Measurements from ENCODE around the gene HS6ST3. TPM values are rescaled to one million over a fixed set of nuclear protein-coding genes. Genes with fewer than 3 reads are reported as not detected.
A peak's percentile ranks its signal among the peaks of the same experiment; 100 is the strongest.

Gene HS6ST3
- total and polyA plus RNA-seq, 2 donors (not counting 1 experiment from before 2014, with no cell fraction given) = not detected

GRCh38 chr13:96091164-96092117 is 1.5 kb downstream of the HS6ST3 start:
- H2AFZ ChIP-seq (ENCODE audit: low read length) = no peak overlapping the region
- no peaks in the 10 kb centered on the region for H3K36me3 ChIP-seq (ENCODE audit: control insufficient read depth, insufficient read depth, low read length)
- no peak overlapping the region for H3K27ac ChIP-seq (ENCODE audit: insufficient read depth, low read length)
- no peaks in the 10 kb centered on the region for H3K9me3 ChIP-seq (ENCODE audit: control insufficient read depth, insufficient read depth, low read depth, low read length)
- no peak overlapping the region for H3K4me2 ChIP-seq (ENCODE audit: extremely low read depth, insufficient read depth, low read length)
- no peaks in the 10 kb centered on the region for H3K79me2 ChIP-seq (ENCODE audit: control insufficient read depth, insufficient read depth, low read length)
- no peak overlapping the region for H3K9ac ChIP-seq (ENCODE audit: insufficient read depth, low read length)
- peaks cover 37% of the 10 kb centered on the region for H3K27me3 ChIP-seq (ENCODE audit: control insufficient read depth, insufficient read depth, low read length)
- H4K20me1 ChIP-seq (ENCODE audit: control insufficient read depth, extremely low read depth, insufficient read depth, low read length) = peaks cover 2% of the 10 kb centered on the region
- peak; percentile 94 for TF ChIP-seq EZH2 (IDR thresholded peaks at IDR 0.05; ENCODE audit: low read length, missing control alignments)
- TF ChIP-seq, protein P1, sequence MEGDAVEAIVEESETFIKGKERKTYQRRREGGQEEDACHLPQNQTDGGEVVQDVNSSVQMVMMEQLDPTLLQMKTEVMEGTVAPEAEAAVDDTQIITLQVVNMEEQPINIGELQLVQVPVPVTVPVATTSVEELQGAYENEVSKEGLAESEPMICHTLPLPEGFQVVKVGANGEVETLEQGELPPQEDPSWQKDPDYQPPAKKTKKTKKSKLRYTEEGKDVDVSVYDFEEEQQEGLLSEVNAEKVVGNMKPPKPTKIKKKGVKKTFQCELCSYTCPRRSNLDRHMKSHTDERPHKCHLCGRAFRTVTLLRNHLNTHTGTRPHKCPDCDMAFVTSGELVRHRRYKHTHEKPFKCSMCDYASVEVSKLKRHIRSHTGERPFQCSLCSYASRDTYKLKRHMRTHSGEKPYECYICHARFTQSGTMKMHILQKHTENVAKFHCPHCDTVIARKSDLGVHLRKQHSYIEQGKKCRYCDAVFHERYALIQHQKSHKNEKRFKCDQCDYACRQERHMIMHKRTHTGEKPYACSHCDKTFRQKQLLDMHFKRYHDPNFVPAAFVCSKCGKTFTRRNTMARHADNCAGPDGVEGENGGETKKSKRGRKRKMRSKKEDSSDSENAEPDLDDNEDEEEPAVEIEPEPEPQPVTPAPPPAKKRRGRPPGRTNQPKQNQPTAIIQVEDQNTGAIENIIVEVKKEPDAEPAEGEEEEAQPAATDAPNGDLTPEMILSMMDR (conservative IDR thresholded peaks at IDR 0.05 in 1 of 2, IDR thresholded peaks at IDR 0.05 in 1 of 2; ENCODE audit: low read depth in 1 of 2, low read length in 2 of 2) = no peak
- H3K4me1 ChIP-seq (ENCODE audit: control insufficient read depth, extremely low read depth, insufficient read depth, low read length) = peaks cover 3% of the 10 kb centered on the region
- DNase-seq (ENCODE audit: low read depth in 2 of 2) = peak in 1 of 2 donors; percentile 5
- peak overlapping the region in 1 of 4 experiments; percentile 24 for H3K4me3 ChIP-seq (replicated peaks in 1 of 4; ENCODE audit: control extremely low read depth in 1 of 4, insufficient read depth in 1 of 4, low read depth in 3 of 4, low read length in 4 of 4)

- Histone ChIP-seq H3K4me1 (ENCODE audit: control insufficient read depth, extremely low read depth, insufficient read depth, low read length) (peaks cover 3% of the 10 kb centered on the region), H3K4me3 (replicated peaks in 1 of 4; ENCODE audit: control extremely low read depth in 1 of 4, insufficient read depth in 1 of 4, low read depth in 3 of 4, low read length in 4 of 4) (no peak overlapping the region), H3K4me2 (ENCODE audit: extremely low read depth, insufficient read depth, low read length) (no peak overlapping the region), H4K20me1 (ENCODE audit: control insufficient read depth, extremely low read depth, insufficient read depth, low read length) (peaks cover 2% of the 10 kb centered on the region), H3K9me3 (ENCODE audit: control insufficient read depth, insufficient read depth, low read depth, low read length) (no peaks in the 10 kb centered on the region), H3K27ac (ENCODE audit: insufficient read depth, low read length) (no peak overlapping the region), H3K27me3 (ENCODE audit: control insufficient read depth, insufficient read depth, low read length) (peaks cover 27% of the 10 kb centered on the region), H3K79me2 (ENCODE audit: control insufficient read depth, insufficient read depth, low read length) (no peaks in the 10 kb centered on the region), H3K36me3 (ENCODE audit: control insufficient read depth, insufficient read depth, low read length) (no peaks in the 10 kb centered on the region), H3K9ac (ENCODE audit: insufficient read depth, low read length) (no peak overlapping the region), H2AFZ (ENCODE audit: low read length) (no peak overlapping the region)
- no peak for DNase-seq (ENCODE audit: low read depth in 2 of 2)
- TF ChIP-seq, protein P1 (conservative IDR thresholded peaks at IDR 0.05 in 1 of 2, IDR thresholded peaks at IDR 0.05 in 1 of 2; ENCODE audit: low read depth in 1 of 2, low read length in 2 of 2) = no peak
- no peak for TF ChIP-seq EZH2 (IDR thresholded peaks at IDR 0.05; ENCODE audit: low read length, missing control alignments)
Measured at GRCh38 chr13:96093296-96094006, 3.5 kb downstream of the HS6ST3 start.
